B cell (primary cell): ENCODE data around the gene SCN8A. TPM values are rescaled to one million over a fixed set of nuclear protein-coding genes. Genes with fewer than 3 reads are reported as not detected.

Source experiments
- ATAC-seq: fragments of 200-7000 bp; cut with Tn5 transposase; one replicate; pipeline ENCODE4 v1.10.0; 2021; ENCODE audit warnings: low read depth, mild to moderate bottlenecking, moderate number of reproducible peaks, moderate library complexity
- CTCF ChIA-PET: fragments of 350-600 bp; sonication (Branson Sonifier 250); formaldehyde crosslinking; loops from one replicate; lab custom pipeline; 2021; ENCODE audit warnings: antibody characterized with exemption, inconsistent platforms; lab: Charles Lee
- POLR2A ChIA-PET: fragments of 350-600 bp; sonication (Branson Sonifier 250); formaldehyde crosslinking; loops from one replicate; lab custom pipeline; 2021; ENCODE audit warnings: antibody characterized with exemption; lab: Charles Lee
- DNase-seq: peaks from one replicate; pipeline ENCODE4 v3.0.0; 2013
- H2AFZ ChIP-seq: 2 replicates; pipeline ENCODE4 v1.6.1; 2012; ENCODE audit warnings: mild to moderate bottlenecking, low read depth, low read length; ENCODE audit not compliant: insufficient read depth, poor library complexity, severe bottlenecking
- H3K27ac ChIP-seq, 2 donors: 1 replicate in 1 of 2; 2 replicates in 1 of 2; pipeline ENCODE4 v1.5.1; 2012 to 2013; ENCODE audit warnings: low read length in 2 of 2, mild to moderate bottlenecking in 2 of 2, moderate library complexity in 1 of 2
- H3K27me3 ChIP-seq, 4 experiments: fragments of 200-600 bp in 1 of 4; sonication (generic) in 1 of 4; replicated peaks in 1 of 4; 1 replicate in 2 of 4; 2 replicates in 2 of 4; pipeline versions ENCODE4 v1.6.1 to v1.7.0; 2013 to 2016; ENCODE audit warnings: low read length in 3 of 4, mild to moderate bottlenecking in 2 of 4, mixed read lengths in 1 of 4, moderate library complexity in 1 of 4; ENCODE audit not compliant: insufficient read depth in 4 of 4, control insufficient read depth in 3 of 4; ENCODE audit errors: control extremely low read depth in 1 of 4
- H3K36me3 ChIP-seq, 2 experiments: replicated peaks in 1 of 2; 1 replicate in 1 of 2; 2 replicates in 1 of 2; pipeline versions ENCODE4 v1.6.1 to v1.7.1; 2013; ENCODE audit warnings: low read length in 1 of 2; ENCODE audit not compliant: insufficient read depth in 2 of 2, control insufficient read depth in 1 of 2; ENCODE audit errors: control extremely low read depth in 1 of 2, extremely low read depth in 1 of 2
- H3K4me1 ChIP-seq, 2 donors: fragments of 200-600 bp in 1 of 2; sonication (generic) in 1 of 2; 1 replicate in 1 of 2; 2 replicates in 1 of 2; pipeline versions ENCODE4 v1.5.1 to v1.6.1; 2013 to 2017; ENCODE audit warnings: low read length in 2 of 2; ENCODE audit not compliant: control insufficient read depth in 2 of 2, insufficient read depth in 2 of 2
- H3K4me2 ChIP-seq: replicated peaks from 2 replicates; pipeline ENCODE3; 2012; ENCODE audit warnings: mild to moderate bottlenecking, low read depth, low read length; ENCODE audit not compliant: poor library complexity, severe bottlenecking
- H3K4me3 ChIP-seq, 5 experiments: fragments of 200-600 bp in 1 of 5; sonication (generic) in 1 of 5; 1 replicate in 3 of 5; 2 replicates in 2 of 5; pipeline versions ENCODE4 v1.5.1 to v1.7.0; 2011 to 2016; ENCODE audit warnings: low read length in 4 of 5, mild to moderate bottlenecking in 4 of 5, low read depth in 2 of 5, control low read depth in 1 of 5, moderate library complexity in 1 of 5; ENCODE audit not compliant: insufficient read depth in 1 of 5; ENCODE audit errors: control extremely low read depth in 1 of 5, extremely low read depth in 1 of 5
- H3K79me2 ChIP-seq: fragments of 200-600 bp; sonication (generic); one replicate; pipeline ENCODE4 v1.6.0; 2016; ENCODE audit warnings: low read length; ENCODE audit not compliant: control insufficient read depth, insufficient read depth
- H3K9ac ChIP-seq: fragments of 200-600 bp; sonication (generic); 2 replicates; pipeline ENCODE4 v1.6.1; 2017; ENCODE audit warnings: mild to moderate bottlenecking, low read length, moderate library complexity
- H3K9me3 ChIP-seq, 3 donors: one replicate each; pipeline versions ENCODE4 v1.6.1 to v1.7.1; 2013; ENCODE audit warnings: low read length in 2 of 3; ENCODE audit not compliant: control insufficient read depth in 2 of 3, insufficient read depth in 1 of 3; ENCODE audit errors: control extremely low read depth in 1 of 3
- H4K20me1 ChIP-seq: 2 replicates; pipeline ENCODE4 v1.6.0; 2012; ENCODE audit warnings: mild to moderate bottlenecking, low read length; ENCODE audit not compliant: insufficient read depth, control insufficient read depth, poor library complexity, severe bottlenecking
- H3K27ac Mint-ChIP-seq: one replicate; pipeline ENCODE4 v1.8.0; 2021; ENCODE audit warnings: mixed read lengths
- H3K27me3 Mint-ChIP-seq: one replicate; pipeline ENCODE4 v1.8.0; 2021; ENCODE audit warnings: mixed read lengths
- H3K4me1 Mint-ChIP-seq: one replicate; pipeline ENCODE4 v1.8.0; 2021; ENCODE audit warnings: mixed read lengths
- H3K4me3 Mint-ChIP-seq: one replicate; pipeline ENCODE4 v1.8.0; 2021; ENCODE audit warnings: mixed read lengths
- H3K9me3 Mint-ChIP-seq: one replicate; pipeline ENCODE4 v1.8.0; 2022; ENCODE audit warnings: mixed read lengths; ENCODE audit not compliant: insufficient read depth
- CTCF ChIP-seq: fragments of 200-600 bp; IDR thresholded peaks from one replicate; pipeline ENCODE4 v1.8.0; 2022; ENCODE audit warnings: antibody characterized with exemption, mild to moderate bottlenecking
- EZH2 ChIP-seq: IDR thresholded peaks from 2 replicates; pipeline ENCODE4 v1.6.1; 2012; ENCODE audit warnings: borderline replicate concordance, low read depth, mild to moderate bottlenecking, moderate library complexity, low read length; ENCODE audit not compliant: insufficient read depth, poor library complexity, severe bottlenecking
- WGBS: methylation state at CpG from one replicate; pipeline ENCODE4 v1.1.5; 2013; ENCODE audit warnings: missing lambda C conversion rate; ENCODE audit not compliant: insufficient coverage; 5-methylcytosine and 5-hydroxymethylcytosine counted together
- intact Hi-C: fragments of 100-400 bp; cut with micrococcal nuclease; formaldehyde crosslinking; loops from one replicate; pipeline ENCODE4 v1.10.0; 2022
- polyA plus RNA-seq: library from polyadenylated mRNA; depleted of rRNA; stranded (reverse); fragments of >200 nt; gene quantifications from 2 replicates; pipeline ENCODE4 v1.2.3, GENCODE V29; 2012
- total RNA-seq, 2 donors: library from RNA; stranded (reverse); fragments of 120-200 nt in 1 of 2; gene quantifications; 1 replicate in 1 of 2; 2 replicates in 1 of 2; pipeline versions ENCODE4 v1.2.3 to v1.2.4, GENCODE V29; 2013 to 2022

Gene SCN8A
- total and polyA plus RNA-seq, 2 donors (not counting 1 experiment from before 2014, with no cell fraction given), result 0.78 to 1.0 TPM

DNA sequence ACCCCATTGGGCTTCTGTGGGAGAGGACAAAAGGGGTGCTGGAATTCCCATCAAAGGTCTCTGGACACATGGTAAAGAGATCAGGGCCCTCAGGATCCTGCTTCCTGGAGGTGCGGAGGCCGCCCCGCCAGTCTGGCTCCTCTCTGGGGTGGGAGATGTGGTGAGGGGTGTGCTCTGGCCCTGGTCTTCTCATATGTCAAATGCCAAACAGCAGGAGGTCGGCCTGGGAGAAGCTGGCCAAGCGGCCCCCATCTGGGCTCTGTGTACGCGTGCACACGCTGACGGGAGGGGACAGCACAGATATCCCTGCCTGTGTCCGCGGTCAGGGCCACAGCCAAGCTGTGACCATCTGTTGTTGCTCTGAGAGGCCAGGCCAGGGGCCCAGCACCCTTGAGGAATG is 243.4 kb downstream of the SCN8A start:
- intact Hi-C loops, result no loop called here
- Histone ChIP-seq H4K20me1 (no peaks in the 10 kb centered on the region), H2AFZ (no peak overlapping the region), H3K4me2 (no peak overlapping the region), H3K4me1 (peaks cover 8% of the 10 kb centered on the region in 2 donors), H3K9ac (no peak overlapping the region), H3K79me2 (no peaks in the 10 kb centered on the region), H3K36me3 (no peaks in the 10 kb centered on the region), H3K4me3 (no peak overlapping the region), H3K27ac (no peak overlapping the region), H3K9me3 (peaks cover 0 to 6% (median 0%) of the 10 kb centered on the region in 3 donors), H3K27me3 (peaks cover 0 to 51% (median 9%) of the 10 kb centered on the region in 4 experiments)
- TF ChIP-seq CTCF, result no peak
- TF ChIP-seq EZH2, result no peak
- ATAC-seq (no peak), DNase-seq (no peak)
- Mint-ChIP-seq H3K9me3 (no peaks in the 10 kb centered on the region), H3K27me3 (peaks cover 48% of the 10 kb centered on the region), H3K4me3 (no peak overlapping the region), H3K27ac (no peak overlapping the region), H3K4me1 (peaks cover 12% of the 10 kb centered on the region)
- ChIA-PET CTCF (no interaction called here), POLR2A (no interaction called here)
- 92% methylated on average over 11 of the region's 11 CpGs for WGBS

GRCh38 chr12:51836041-51836826 is 245.2 kb downstream of the SCN8A start:
- POLR2A ChIA-PET, result no interaction called here

More at GRCh38 chr12:51836041-51836826, 245.2 kb downstream of the SCN8A start:
- Histone ChIP-seq H3K4me2 (no peak overlapping the region), H3K9ac (no peak overlapping the region), H3K79me2 (no peaks in the 10 kb centered on the region), H3K27ac (no peak overlapping the region), H3K4me1 (peaks cover 8% of the 10 kb centered on the region in 2 donors), H3K27me3 (peaks cover 0 to 49% (median 11%) of the 10 kb centered on the region in 4 experiments), H3K9me3 (peaks cover 0 to 10% (median 0%) of the 10 kb centered on the region in 3 donors), H3K4me3 (no peak overlapping the region), H4K20me1 (no peaks in the 10 kb centered on the region), H2AFZ (no peak overlapping the region), H3K36me3 (no peaks in the 10 kb centered on the region)
- intact Hi-C loops, result no loop called here
- Mint-ChIP-seq H3K27me3 (peaks cover 48% of the 10 kb centered on the region), H3K4me3 (no peak overlapping the region), H3K27ac (no peak overlapping the region), H3K4me1 (peaks cover 12% of the 10 kb centered on the region), H3K9me3 (no peaks in the 10 kb centered on the region)
- TF ChIP-seq EZH2 (no peak), CTCF (no peak)
- ATAC-seq (no peak), DNase-seq (no peak)
- CTCF ChIA-PET, result no interaction called here
- 62% methylated on average over 3 of the region's 13 CpGs for WGBS
